SU-DHL-6 (cell line): Measurements from ENCODE around the gene CP.

Experiments used
- H2AFZ ChIP-seq: fragments of 200-600 bp; sonication (generic); 2 replicates; pipeline ENCODE4 v1.6.1; 2014; ENCODE audit warnings: low read depth, mild to moderate bottlenecking, moderate library complexity, mixed read lengths, antibody characterized with exemption, low read length; ENCODE audit not compliant: severe bottlenecking
- H3F3A ChIP-seq: fragments of 200-600 bp; shearing (Covaris generic); 2 replicates; pipeline ENCODE4 v1.6.0; 2016; ENCODE audit warnings: antibody characterized with exemption, mild to moderate bottlenecking; ENCODE audit not compliant: insufficient read depth
- H3K27ac ChIP-seq: fragments of 200-600 bp; sonication (generic); 2 replicates; pipeline ENCODE4 v1.5.1; 2016; ENCODE audit warnings: low read depth, mild to moderate bottlenecking, low read length, moderate library complexity, mixed read lengths
- H3K27me3 ChIP-seq: fragments of 200-600 bp; sonication (generic), shearing (Covaris generic); 2 replicates; pipeline ENCODE4 v1.6.0; 2014; ENCODE audit warnings: mild to moderate bottlenecking, low read length
- H3K36me3 ChIP-seq: fragments of 200-600 bp; sonication (generic); 2 replicates; pipeline ENCODE4 v1.6.1; 2014; ENCODE audit warnings: mild to moderate bottlenecking, low read length, mixed read lengths
- H3K4me2 ChIP-seq: fragments of 300-600, 200-600 bp; shearing (Covaris generic), sonication (generic); 2 replicates; pipeline ENCODE4 v1.6.0; 2014; ENCODE audit warnings: low read length, low read depth, mild to moderate bottlenecking; ENCODE audit not compliant: poor library complexity, severe bottlenecking
- H3K4me3 ChIP-seq: fragments of 200-600 bp; sonication (generic); 2 replicates; pipeline ENCODE4 v1.5.1; 2014; ENCODE audit warnings: antibody characterized with exemption, low read length, mild to moderate bottlenecking, mixed read lengths; ENCODE audit not compliant: insufficient read depth, poor library complexity, severe bottlenecking
- H3K79me2 ChIP-seq: fragments of 200-600 bp; sonication (generic); 2 replicates; pipeline ENCODE4 v1.6.1; 2014; ENCODE audit warnings: mild to moderate bottlenecking, low read length, moderate library complexity; ENCODE audit not compliant: insufficient read depth
- H3K9ac ChIP-seq: fragments of 200-600 bp; sonication (generic); 2 replicates; pipeline ENCODE4 v1.7.0; 2014; ENCODE audit warnings: mild to moderate bottlenecking, low read length
- H3K9me2 ChIP-seq: fragments of 200-600 bp; sonication (generic); replicated peaks from 2 replicates; pipeline ENCODE4 v1.6.1; 2014; ENCODE audit warnings: low read length; ENCODE audit not compliant: insufficient read depth
- H3K9me3 ChIP-seq: fragments of 200-600 bp; sonication (generic); 2 replicates; pipeline ENCODE4 v1.6.1; 2014; ENCODE audit warnings: low read length, mixed read lengths; ENCODE audit not compliant: insufficient read depth
- H4K20me1 ChIP-seq: fragments of 200-600 bp; sonication (generic); 2 replicates; pipeline ENCODE4 v1.6.1; 2014; ENCODE audit warnings: low read depth, mild to moderate bottlenecking, antibody characterized with exemption, low read length, moderate library complexity, mixed read lengths
- EZH2phosphoT487 ChIP-seq: fragments of 200-600 bp; sonication (generic), shearing (Covaris generic); conservative IDR thresholded peaks from 2 replicates; pipeline ENCODE4 v1.6.1; 2018; ENCODE audit warnings: mild to moderate bottlenecking, antibody characterized with exemption, low read length, moderate library complexity, mixed read lengths
- TF ChIP-seq, protein P1 (sequence below): fragments of 200-600 bp; sonication (generic); IDR thresholded peaks from one replicate; pipeline ENCODE4 v1.5.1; 2017; ENCODE audit warnings: antibody characterized with exemption, mild to moderate bottlenecking, low read length, moderate library complexity; ENCODE audit not compliant: insufficient read depth, poor library complexity, severe bottlenecking

CP gene

DNA sequence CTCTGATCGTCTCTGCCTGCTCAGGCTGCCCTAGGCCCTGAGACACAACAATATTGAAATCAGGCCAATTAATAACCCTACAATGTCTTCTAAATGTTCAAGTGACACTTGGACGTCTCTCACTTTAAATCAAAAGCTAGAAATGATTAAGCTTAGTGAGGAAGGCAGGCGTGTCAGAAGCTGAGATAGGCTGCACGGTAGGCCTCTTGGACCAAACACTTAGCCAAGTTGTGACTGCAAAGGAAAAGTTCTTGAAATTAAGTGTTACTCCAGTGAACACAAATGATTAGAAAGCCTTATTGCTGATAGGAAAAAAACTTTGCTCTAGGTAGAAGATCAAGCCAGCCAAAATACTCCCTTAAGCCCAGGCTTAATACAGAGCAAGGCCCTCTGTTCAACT lies 90.0 kb downstream of the CP start:
- Histone ChIP-seq H2AFZ (no peak overlapping the region), H3K36me3 (peaks cover 8% of the 10 kb centered on the region; the same call in 1 of the 2 replicates), H3K9me2 (no peaks in the 10 kb centered on the region), H3K27ac (peak overlapping the region; percentile 66; the same call in 1 of the 2 replicates), H3K4me2 (peak overlapping the region; percentile 96), H3K79me2 (peaks cover 68% of the 10 kb centered on the region), H3K9me3 (no peaks in the 10 kb centered on the region), H3K9ac (peak overlapping the region; percentile 84), H3K4me3 (peak overlapping the region; percentile 92), H4K20me1 (0 out of 2 replicates have a peak, but pooled peaks cover 3% of the 10 kb centered on the region), H3K27me3 (no peaks in the 10 kb centered on the region), H3F3A (0 out of 2 replicates have a peak, but pooled peaks cover 3% of the 10 kb centered on the region)
- TF ChIP-seq, protein P1, sequence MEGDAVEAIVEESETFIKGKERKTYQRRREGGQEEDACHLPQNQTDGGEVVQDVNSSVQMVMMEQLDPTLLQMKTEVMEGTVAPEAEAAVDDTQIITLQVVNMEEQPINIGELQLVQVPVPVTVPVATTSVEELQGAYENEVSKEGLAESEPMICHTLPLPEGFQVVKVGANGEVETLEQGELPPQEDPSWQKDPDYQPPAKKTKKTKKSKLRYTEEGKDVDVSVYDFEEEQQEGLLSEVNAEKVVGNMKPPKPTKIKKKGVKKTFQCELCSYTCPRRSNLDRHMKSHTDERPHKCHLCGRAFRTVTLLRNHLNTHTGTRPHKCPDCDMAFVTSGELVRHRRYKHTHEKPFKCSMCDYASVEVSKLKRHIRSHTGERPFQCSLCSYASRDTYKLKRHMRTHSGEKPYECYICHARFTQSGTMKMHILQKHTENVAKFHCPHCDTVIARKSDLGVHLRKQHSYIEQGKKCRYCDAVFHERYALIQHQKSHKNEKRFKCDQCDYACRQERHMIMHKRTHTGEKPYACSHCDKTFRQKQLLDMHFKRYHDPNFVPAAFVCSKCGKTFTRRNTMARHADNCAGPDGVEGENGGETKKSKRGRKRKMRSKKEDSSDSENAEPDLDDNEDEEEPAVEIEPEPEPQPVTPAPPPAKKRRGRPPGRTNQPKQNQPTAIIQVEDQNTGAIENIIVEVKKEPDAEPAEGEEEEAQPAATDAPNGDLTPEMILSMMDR: no peak
- no peak for TF ChIP-seq EZH2phosphoT487

GRCh38 chr3:149129326-149130205 lies 92.1 kb downstream of the CP start, which contains the start of gene HPS3:
HPS3 (plus strand) TSS chr3:149129638; CDS start chr3:149129724, 86 bp downstream.
- Histone ChIP-seq H2AFZ (peak within 1 kb of the TSS; percentile 99), H3K27me3 (no peaks in the 10 kb centered on the region), H3K79me2 (peaks cover 49% of the 10 kb centered on the region), H3F3A (0 out of 2 replicates have a peak, but pooled peaks cover 3% of the 10 kb centered on the region), H3K9me2 (no peaks in the 10 kb centered on the region), H3K4me2 (peak within 1 kb of the TSS; percentile 96), H3K9ac (peak within 1 kb of the TSS; percentile 84), H3K27ac (peak within 1 kb of the TSS; percentile 66), H3K4me3 (peak within 1 kb of the TSS; percentile 92), H4K20me1 (no peaks in the 10 kb centered on the region), H3K36me3 (peaks cover 8% of the 10 kb centered on the region; the same call in 1 of the 2 replicates), H3K9me3 (no peaks in the 10 kb centered on the region)
- no peak for TF ChIP-seq EZH2phosphoT487
- TF ChIP-seq, protein P1: no peak

DNA sequence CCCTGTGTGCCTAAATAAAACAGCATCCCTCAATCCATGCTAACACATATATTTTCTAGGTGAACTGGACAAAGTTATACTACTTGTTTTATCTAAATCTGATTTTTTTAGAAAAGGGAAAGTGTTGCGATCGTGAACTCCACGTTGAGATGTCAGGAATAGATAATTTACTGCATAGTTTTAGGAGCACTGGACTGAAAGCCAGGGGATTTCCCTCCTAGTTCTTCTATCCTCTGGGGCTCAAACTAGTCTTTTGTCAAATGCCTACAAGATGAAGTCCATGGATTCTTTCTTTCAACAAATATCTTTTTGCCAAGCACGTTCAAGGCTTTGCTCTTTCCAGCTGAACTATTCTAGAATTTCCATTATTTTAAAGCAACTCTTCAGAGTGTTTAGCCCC lies 92.8 kb downstream of the CP start:
- peak overlapping the region; percentile 96 for H3K4me2 ChIP-seq
- 0 out of 2 replicates have a peak overlapping the region, but pooled peaks have one; percentile 15 for H3K27ac ChIP-seq
- H3K9ac ChIP-seq: peak overlapping the region; percentile 84
- no peaks in the 10 kb centered on the region for H4K20me1 ChIP-seq
- peaks cover 42% of the 10 kb centered on the region for H3K79me2 ChIP-seq
- no peaks in the 10 kb centered on the region for H3K9me3 ChIP-seq
- 0 out of 2 replicates have a peak, but pooled peaks cover 3% of the 10 kb centered on the region for H3F3A ChIP-seq
- H3K27me3 ChIP-seq: no peaks in the 10 kb centered on the region
- no peaks in the 10 kb centered on the region for H3K9me2 ChIP-seq
- 0 out of 2 replicates have a peak, but pooled peaks cover 3% of the 10 kb centered on the region for H3K36me3 ChIP-seq
- H3K4me3 ChIP-seq: peak overlapping the region; percentile 92
- TF ChIP-seq, protein P1: no peak
- no peak for TF ChIP-seq EZH2phosphoT487
- H2AFZ ChIP-seq: peak overlapping the region; percentile 99
